Activated naive CD4-positive, alpha-beta T cell treated with anti-CD3 and anti-CD28 coated beads, Interleukin-2, amount 50 U/mL, for 24 hours (primary cell): ENCODE results near the gene CCT3.

Experiments used
- H3K27ac Mint-ChIP-seq: one replicate; pipeline ENCODE4 v1.8.0; 2021; ENCODE audit warnings: mild to moderate bottlenecking, mixed read lengths
- H3K27me3 Mint-ChIP-seq: one replicate; pipeline ENCODE4 v1.8.0; 2021; ENCODE audit warnings: mixed read lengths
- H3K36me3 Mint-ChIP-seq: one replicate; pipeline ENCODE4 v1.8.0; 2021; ENCODE audit warnings: mixed read lengths
- H3K4me1 Mint-ChIP-seq: one replicate; pipeline ENCODE4 v1.8.0; 2021; ENCODE audit warnings: mixed read lengths
- H3K4me3 Mint-ChIP-seq: one replicate; pipeline ENCODE4 v1.8.0; 2021; ENCODE audit warnings: mild to moderate bottlenecking, mixed read lengths
- H3K9me3 Mint-ChIP-seq: one replicate; pipeline ENCODE4 v1.8.0; 2021; ENCODE audit warnings: mixed read lengths

The CCT3 gene

GRCh38 chr1:156338180-156338976 lies at the start of gene CCT3, which contains the start of gene TSACC:
Gene CCT3, minus strand, starts transcription at chr1:156338292. Its CDS starts 108 bp downstream, at chr1:156338184.
Gene TSACC, plus strand, starts transcription at chr1:156338526. Its CDS starts 1,232 bp downstream, at chr1:156339758.
- peak within 1 kb of the TSS; percentile 97 for H3K4me3 Mint-ChIP-seq

GRCh38 chr1:156387870-156388173 lies 49.7 kb upstream of the CCT3 start:
- Mint-ChIP-seq H3K4me1 (peaks cover 7% of the 10 kb centered on the region), H3K27me3 (peaks cover 13% of the 10 kb centered on the region), H3K27ac (no peak overlapping the region), H3K9me3 (no peaks in the 10 kb centered on the region), H3K4me3 (no peak overlapping the region), H3K36me3 (no peaks in the 10 kb centered on the region)

More at GRCh38 chr1:156338180-156338976, at the start of gene CCT3, which contains the start of gene TSACC:
- Mint-ChIP-seq H3K36me3 (peaks cover 25% of the 10 kb centered on the region), H3K27me3 (no peaks in the 10 kb centered on the region), H3K4me1 (peaks cover 29% of the 10 kb centered on the region), H3K9me3 (no peaks in the 10 kb centered on the region), H3K27ac (peak within 1 kb of the TSS; percentile 97)

GRCh38 chr1:156386949-156387869 lies 49.1 kb upstream of the CCT3 start:
- no peaks in the 10 kb centered on the region for H3K9me3 Mint-ChIP-seq
- no peak overlapping the region for H3K27ac Mint-ChIP-seq
- peaks cover 7% of the 10 kb centered on the region for H3K4me1 Mint-ChIP-seq
- H3K27me3 Mint-ChIP-seq = peaks cover 13% of the 10 kb centered on the region
- no peak overlapping the region for H3K4me3 Mint-ChIP-seq
- no peaks in the 10 kb centered on the region for H3K36me3 Mint-ChIP-seq

- H3K27me3 Mint-ChIP-seq = peaks cover 13% of the 10 kb centered on the region
- H3K36me3 Mint-ChIP-seq = no peaks in the 10 kb centered on the region
- no peak overlapping the region for H3K4me3 Mint-ChIP-seq
- no peaks in the 10 kb centered on the region for H3K9me3 Mint-ChIP-seq
- no peak overlapping the region for H3K27ac Mint-ChIP-seq
- H3K4me1 Mint-ChIP-seq = peaks cover 7% of the 10 kb centered on the region
Measured at GRCh38 chr1:156386134-156386901, 48.2 kb upstream of the CCT3 start.

GRCh38 chr1:156385534-156386031 lies 47.5 kb upstream of the CCT3 start:
- H3K36me3 Mint-ChIP-seq = no peaks in the 10 kb centered on the region
- H3K27ac Mint-ChIP-seq = no peak overlapping the region
- H3K9me3 Mint-ChIP-seq = no peaks in the 10 kb centered on the region
- H3K27me3 Mint-ChIP-seq = peaks cover 13% of the 10 kb centered on the region
- peaks cover 7% of the 10 kb centered on the region for H3K4me1 Mint-ChIP-seq
- H3K4me3 Mint-ChIP-seq = no peak overlapping the region

- Mint-ChIP-seq H3K27me3 (peaks cover 13% of the 10 kb centered on the region), H3K4me1 (peaks cover 7% of the 10 kb centered on the region)
Measured at GRCh38 chr1:156384658-156385057, 46.6 kb upstream of the CCT3 start.

GRCh38 chr1:156384007-156384406 lies 45.9 kb upstream of the CCT3 start:
- H3K27me3 Mint-ChIP-seq = peaks cover 9% of the 10 kb centered on the region
- no peak overlapping the region for H3K27ac Mint-ChIP-seq
- H3K4me1 Mint-ChIP-seq = peaks cover 7% of the 10 kb centered on the region
- H3K4me3 Mint-ChIP-seq = no peak overlapping the region
- H3K36me3 Mint-ChIP-seq = no peaks in the 10 kb centered on the region
- H3K9me3 Mint-ChIP-seq = no peaks in the 10 kb centered on the region

More at GRCh38 chr1:156384658-156385057, 46.6 kb upstream of the CCT3 start:
- Mint-ChIP-seq H3K27ac (no peak overlapping the region), H3K9me3 (no peaks in the 10 kb centered on the region), H3K36me3 (no peaks in the 10 kb centered on the region), H3K4me3 (no peak overlapping the region)

GRCh38 chr1:156383023-156383422 lies 44.9 kb upstream of the CCT3 start:
- no peaks in the 10 kb centered on the region for H3K36me3 Mint-ChIP-seq
- no peak overlapping the region for H3K4me3 Mint-ChIP-seq
- no peak overlapping the region for H3K27ac Mint-ChIP-seq
- H3K4me1 Mint-ChIP-seq = peaks cover 7% of the 10 kb centered on the region
- H3K27me3 Mint-ChIP-seq = peaks cover 7% of the 10 kb centered on the region
- no peaks in the 10 kb centered on the region for H3K9me3 Mint-ChIP-seq

- peaks cover 4% of the 10 kb centered on the region for H3K27me3 Mint-ChIP-seq
- H3K36me3 Mint-ChIP-seq = no peaks in the 10 kb centered on the region
- no peak overlapping the region for H3K4me3 Mint-ChIP-seq
- H3K27ac Mint-ChIP-seq = no peak overlapping the region
- H3K4me1 Mint-ChIP-seq = peaks cover 7% of the 10 kb centered on the region
- H3K9me3 Mint-ChIP-seq = no peaks in the 10 kb centered on the region
Measured at GRCh38 chr1:156382561-156382960, 44.5 kb upstream of the CCT3 start.

GRCh38 chr1:156379420-156380165 lies 41.5 kb upstream of the CCT3 start:
- Mint-ChIP-seq H3K27me3 (peaks cover 1% of the 10 kb centered on the region), H3K27ac (no peak overlapping the region), H3K4me3 (no peak overlapping the region), H3K36me3 (no peaks in the 10 kb centered on the region), H3K9me3 (no peaks in the 10 kb centered on the region), H3K4me1 (no peaks in the 10 kb centered on the region)

- Mint-ChIP-seq H3K27me3 (peaks cover 1% of the 10 kb centered on the region), H3K4me3 (no peak overlapping the region), H3K36me3 (no peaks in the 10 kb centered on the region), H3K27ac (no peak overlapping the region), H3K9me3 (no peaks in the 10 kb centered on the region), H3K4me1 (no peaks in the 10 kb centered on the region)
Measured at GRCh38 chr1:156378557-156378956, 40.5 kb upstream of the CCT3 start.

GRCh38 chr1:156376958-156377919 lies 39.1 kb upstream of the CCT3 start:
- Mint-ChIP-seq H3K27ac (no peak overlapping the region), H3K27me3 (peaks cover 6% of the 10 kb centered on the region), H3K4me3 (no peak overlapping the region), H3K36me3 (no peaks in the 10 kb centered on the region), H3K9me3 (no peaks in the 10 kb centered on the region), H3K4me1 (no peaks in the 10 kb centered on the region)

- Mint-ChIP-seq H3K4me1 (no peaks in the 10 kb centered on the region), H3K27me3 (peaks cover 8% of the 10 kb centered on the region), H3K27ac (no peak overlapping the region), H3K9me3 (no peaks in the 10 kb centered on the region), H3K4me3 (no peak overlapping the region), H3K36me3 (no peaks in the 10 kb centered on the region)
Measured at GRCh38 chr1:156376146-156376545, 38.1 kb upstream of the CCT3 start.

- H3K9me3 Mint-ChIP-seq = no peaks in the 10 kb centered on the region
- H3K27ac Mint-ChIP-seq = no peak overlapping the region
- no peaks in the 10 kb centered on the region for H3K4me1 Mint-ChIP-seq
- H3K4me3 Mint-ChIP-seq = no peak overlapping the region
- peaks cover 13% of the 10 kb centered on the region for H3K27me3 Mint-ChIP-seq
- H3K36me3 Mint-ChIP-seq = no peaks in the 10 kb centered on the region
Measured at GRCh38 chr1:156373546-156373945, 35.5 kb upstream of the CCT3 start.
